ENCODE data around the gene WDR77. TPM values are rescaled to one million over a fixed set of nuclear protein-coding genes. Genes with fewer than 3 reads are reported as not detected.
A peak's percentile ranks its signal among the peaks of the same experiment; 100 is the strongest.

WDR77 gene
- total RNA-seq, 1 experiment from 2014 or later, result 54.2 TPM

GRCh38 chr1:111424281-111424680 is 24.8 kb downstream of the WDR77 start:
- no TSS peak for BruUV-seq (replicated peaks)
- CTCF ChIA-PET, result interaction anchor here (0.8 to 0.9 kb wide), 4 partner anchors 14 to 20 kb away, joined by 3 to 4 read pairs (median 3); no protein-coding TSS in a partner anchor
- no peak overlapping the region for H3K4me3 Mint-ChIP-seq (ENCODE audit: unreplicated experiment)
- TF ChIP-seq CTCF (IDR thresholded peaks at IDR 0.05; ENCODE audit: unreplicated experiment), result no peak
- peaks cover 5% of the 10 kb centered on the region for H3K36me3 Mint-ChIP-seq (ENCODE audit: insufficient read depth, unreplicated experiment)
- no peaks in the 10 kb centered on the region for H3K27me3 Mint-ChIP-seq (ENCODE audit: insufficient read depth, unreplicated experiment)
- peaks cover 26% of the 10 kb centered on the region for H3K4me1 Mint-ChIP-seq (ENCODE audit: insufficient read depth, unreplicated experiment)
- H3K9me3 Mint-ChIP-seq (ENCODE audit: unreplicated experiment), result no peaks in the 10 kb centered on the region
- no peak overlapping the region for H3K27ac Mint-ChIP-seq (ENCODE audit: low read depth, unreplicated experiment)
- intact Hi-C loops (cut with micrococcal nuclease), result no loop called here
- no peak for DNase-seq (ENCODE audit: unreplicated experiment)
- POLR2A ChIA-PET, result interaction anchor here (0.7 to 1.6 kb wide), 3 partner anchors 25 to 240 kb away, joined by 3 to 5 read pairs (median 3); partner anchors contain the start of genes ATP5PB and WDR77

- peaks cover 5% of the 10 kb centered on the region for H3K36me3 Mint-ChIP-seq (ENCODE audit: insufficient read depth, unreplicated experiment)
- DNase-seq (ENCODE audit: unreplicated experiment), result peak; percentile 81
- peak overlapping the region; percentile 59 for H3K4me3 Mint-ChIP-seq (ENCODE audit: unreplicated experiment)
- peaks cover 23% of the 10 kb centered on the region for H3K4me1 Mint-ChIP-seq (ENCODE audit: insufficient read depth, unreplicated experiment)
- CTCF ChIA-PET, result interaction anchor here (0.7 to 2.3 kb wide), 14 partner anchors 10 to 392 kb away, joined by 3 to 9 read pairs (median 4); no protein-coding TSS in a partner anchor
- POLR2A ChIA-PET, result interaction anchor here (0.8 to 1.6 kb wide), 6 partner anchors 9 to 208 kb away, joined by 3 to 6 read pairs (median 4); partner anchors contain the start of genes ATP5PB and WDR77
- TF ChIP-seq CTCF (IDR thresholded peaks at IDR 0.05; ENCODE audit: unreplicated experiment), result no peak
- intact Hi-C loops (cut with micrococcal nuclease), result no loop called here
- BruUV-seq (replicated peaks), result no TSS peak
- H3K9me3 Mint-ChIP-seq (ENCODE audit: unreplicated experiment), result no peaks in the 10 kb centered on the region
- H3K27me3 Mint-ChIP-seq (ENCODE audit: insufficient read depth, unreplicated experiment), result no peaks in the 10 kb centered on the region
- H3K27ac Mint-ChIP-seq (ENCODE audit: low read depth, unreplicated experiment), result peak overlapping the region; percentile 58
Observed at GRCh38 chr1:111422546-111423391, 26.3 kb downstream of the WDR77 start.

GRCh38 chr1:111420377-111420776 is 28.7 kb downstream of the WDR77 start:
- no TSS peak for BruUV-seq (replicated peaks)
- Mint-ChIP-seq H3K4me3 (ENCODE audit: unreplicated experiment) (no peak overlapping the region), H3K36me3 (ENCODE audit: insufficient read depth, unreplicated experiment) (peaks cover 5% of the 10 kb centered on the region), H3K27me3 (ENCODE audit: insufficient read depth, unreplicated experiment) (no peaks in the 10 kb centered on the region), H3K9me3 (ENCODE audit: unreplicated experiment) (no peaks in the 10 kb centered on the region), H3K4me1 (ENCODE audit: insufficient read depth, unreplicated experiment) (peaks cover 24% of the 10 kb centered on the region), H3K27ac (ENCODE audit: low read depth, unreplicated experiment) (no peak overlapping the region)
- no peak for DNase-seq (ENCODE audit: unreplicated experiment)
- ChIA-PET POLR2A (no interaction called here), CTCF (no interaction called here)
- intact Hi-C loops (cut with micrococcal nuclease), result no loop called here
- TF ChIP-seq CTCF (IDR thresholded peaks at IDR 0.05; ENCODE audit: unreplicated experiment), result no peak

- no peak overlapping the region for H3K27ac Mint-ChIP-seq (ENCODE audit: low read depth, unreplicated experiment)
Observed at GRCh38 chr1:111419037-111419436, 30.0 kb downstream of the WDR77 start.

More at GRCh38 chr1:111419037-111419436, 30.0 kb downstream of the WDR77 start:
- no peak for DNase-seq (ENCODE audit: unreplicated experiment)
- Mint-ChIP-seq H3K36me3 (ENCODE audit: insufficient read depth, unreplicated experiment) (peaks cover 5% of the 10 kb centered on the region), H3K4me1 (ENCODE audit: insufficient read depth, unreplicated experiment) (peaks cover 24% of the 10 kb centered on the region), H3K9me3 (ENCODE audit: unreplicated experiment) (no peaks in the 10 kb centered on the region), H3K4me3 (ENCODE audit: unreplicated experiment) (no peak overlapping the region), H3K27me3 (ENCODE audit: insufficient read depth, unreplicated experiment) (no peaks in the 10 kb centered on the region)
- ChIA-PET POLR2A (no interaction called here), CTCF (interaction anchor here (1.5 to 3.1 kb wide), 2 partner anchors 18 to 196 kb away, joined by 4 to 16 read pairs; no protein-coding TSS in a partner anchor)
- intact Hi-C loops (cut with micrococcal nuclease), result no loop called here
- BruUV-seq (replicated peaks), result no TSS peak
- no peak for TF ChIP-seq CTCF (IDR thresholded peaks at IDR 0.05; ENCODE audit: unreplicated experiment)
